Measurements from ENCODE around the gene C4A.
"Not testable (repeated sequence)": the region's sequence is repeated elsewhere in the genome, so short reads cannot be mapped to it uniquely, and the experiment has no call there.

Gene C4A

GRCh38 chr6:31961616-31962015 lies 20.2 kb upstream of the C4A start:
- DNase-seq = no peak

DNA sequence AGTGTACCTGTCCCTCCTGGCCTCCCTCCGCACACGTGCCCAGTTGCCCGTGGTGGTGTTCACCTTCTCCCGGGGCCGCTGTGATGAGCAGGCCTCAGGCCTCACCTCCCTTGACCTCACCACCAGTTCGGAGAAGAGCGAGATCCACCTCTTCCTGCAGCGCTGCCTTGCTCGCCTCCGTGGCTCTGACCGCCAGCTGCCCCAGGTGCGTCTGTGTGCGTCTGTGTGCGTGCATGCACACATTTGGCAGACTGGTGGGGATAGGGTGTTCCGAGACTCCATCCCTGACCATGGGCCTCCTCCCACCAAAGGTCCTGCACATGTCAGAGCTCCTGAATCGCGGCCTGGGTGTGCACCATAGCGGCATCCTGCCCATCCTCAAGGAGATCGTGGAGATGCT lies 17.9 kb upstream of the C4A start:
- DNase-seq = no peak

- DNase-seq = no peak
These were observed 16.2 kb upstream of the C4A start for GRCh38 chr6:31965700-31966099.

DNA sequence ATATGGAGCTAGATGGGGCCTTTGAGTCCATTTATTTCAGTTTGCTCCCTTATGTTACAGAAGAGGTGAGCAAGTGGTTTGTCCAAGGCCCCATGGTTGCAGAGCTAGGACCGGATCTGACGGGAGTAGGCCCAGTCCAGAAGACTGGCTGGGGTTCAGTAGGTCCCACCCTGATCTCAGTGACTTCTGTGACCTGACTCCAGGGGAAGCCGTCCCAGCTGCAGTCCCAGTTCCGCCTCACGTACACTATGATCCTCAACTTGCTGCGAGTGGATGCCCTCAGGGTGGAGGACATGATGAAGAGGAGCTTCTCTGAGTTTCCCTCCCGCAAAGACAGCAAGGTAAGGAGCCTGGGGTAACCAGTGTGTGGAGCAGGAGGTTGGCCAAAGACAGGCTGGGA lies 15.4 kb upstream of the C4A start:
- DNase-seq = no peak

- DNase-seq = no peak
These were observed 14.6 kb upstream of the C4A start for GRCh38 chr6:31966997-31967925.

DNA sequence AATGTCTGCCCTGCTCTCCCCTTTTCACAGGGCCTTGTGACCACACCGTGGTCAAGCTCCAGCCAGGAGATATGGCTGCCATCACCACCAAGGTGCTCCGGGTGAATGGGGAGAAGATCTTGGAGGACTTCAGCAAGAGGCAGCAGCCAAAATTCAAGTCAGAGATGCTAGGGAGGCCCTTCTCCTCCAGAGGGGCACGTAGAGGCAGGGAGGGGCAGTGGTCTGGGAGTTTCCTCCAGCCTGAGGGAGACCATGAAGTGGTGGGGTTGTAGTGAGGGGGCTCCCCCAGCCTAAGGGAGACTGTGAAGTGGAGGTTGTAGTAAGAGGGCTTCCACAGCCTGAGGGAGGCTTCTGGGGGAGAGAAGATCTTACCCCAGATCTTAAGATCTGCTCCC lies 13.9 kb upstream of the C4A start:
- DNase-seq = no peak

DNA sequence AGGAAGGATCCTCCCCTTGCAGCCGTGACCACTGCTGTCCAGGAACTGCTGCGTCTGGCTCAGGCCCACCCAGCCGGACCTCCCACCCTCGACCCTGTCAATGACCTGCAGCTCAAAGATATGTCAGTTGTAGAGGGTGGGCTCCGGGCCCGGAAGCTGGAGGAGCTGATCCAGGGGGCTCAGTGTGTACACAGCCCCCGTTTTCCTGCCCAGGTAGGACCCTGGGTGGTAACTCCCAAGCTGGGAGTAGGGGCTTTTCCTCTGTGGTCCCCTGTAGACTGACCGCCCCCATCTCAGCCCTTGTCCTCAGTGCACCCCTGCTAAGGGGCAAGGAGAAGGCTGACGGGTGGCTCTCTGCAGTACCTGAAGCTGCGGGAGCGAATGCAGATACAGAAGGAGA lies 13.5 kb upstream of the C4A start:
- DNase-seq = no peak

GRCh38 chr6:31968791-31969711 lies 12.8 kb upstream of the C4A start:
- DNase-seq = no peak

DNA sequence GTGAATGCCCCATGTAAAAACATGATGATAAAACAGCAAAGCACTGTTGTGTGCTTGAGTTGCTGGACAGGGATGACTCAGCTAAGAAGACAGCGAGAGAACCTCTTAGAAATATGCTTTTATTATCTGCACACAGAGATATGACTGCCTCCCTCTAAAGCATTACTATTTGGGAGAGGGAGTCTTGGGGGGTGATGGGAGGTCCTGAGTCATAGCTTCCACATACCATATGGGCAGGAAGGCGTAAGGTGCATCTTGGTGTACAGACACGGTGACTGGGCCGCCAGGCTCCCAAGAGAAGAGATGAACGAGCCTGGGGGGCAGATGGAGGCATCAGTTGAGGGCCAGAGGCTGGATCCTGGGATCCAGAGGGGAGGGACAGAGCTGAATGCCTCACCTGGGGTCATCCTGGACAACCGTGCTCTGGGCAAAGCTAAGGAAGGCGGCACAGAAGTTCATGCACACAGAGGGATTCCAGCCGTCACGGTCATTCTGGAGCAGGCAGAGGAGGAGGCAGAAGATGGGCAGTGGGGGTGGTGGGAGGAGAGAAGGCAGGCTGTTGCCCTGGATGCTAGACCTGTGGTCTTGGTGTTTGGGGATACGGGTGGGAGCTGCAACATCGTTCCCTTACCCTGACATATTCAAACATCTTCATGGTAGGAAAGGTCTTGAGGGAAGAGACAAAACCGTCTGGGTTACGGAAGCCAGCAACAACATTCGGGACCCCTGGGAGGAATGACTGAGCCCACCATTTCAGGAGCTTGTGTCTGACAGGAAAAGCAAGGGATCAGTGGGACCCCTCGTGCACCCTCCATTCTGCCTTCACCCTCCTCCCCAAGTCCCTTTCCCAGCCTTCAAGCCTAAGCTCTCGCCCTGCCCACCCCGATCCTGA lies 11.9 kb upstream of the C4A start:
- DNase-seq = no peak

GRCh38 chr6:31970604-31971271 lies 11.1 kb upstream of the C4A start:
- peak; percentile 34 for DNase-seq

- DNase-seq = no peak
These were observed 10.4 kb upstream of the C4A start for GRCh38 chr6:31971279-31971992.

GRCh38 chr6:31971993-31972708 lies 9.7 kb upstream of the C4A start, which contains the start of gene DXO:
Gene DXO (minus strand): TSS chr6:31972138. CDS start chr6:31971675, 463 bp downstream.
- peak; percentile 100 for DNase-seq

- DNase-seq = no peak
These were observed 9.0 kb upstream of the C4A start for GRCh38 chr6:31972709-31973350.

- not testable (repeated sequence) for DNase-seq
These were observed 5.8 kb upstream of the C4A start for GRCh38 chr6:31976065-31976464.

GRCh38 chr6:31977816-31978431 lies 3.9 kb upstream of the C4A start:
- no peak for DNase-seq

- no peak for DNase-seq
These were observed 3.0 kb upstream of the C4A start for GRCh38 chr6:31978831-31979230.

GRCh38 chr6:31979238-31979898 lies 2.5 kb upstream of the C4A start:
- DNase-seq = no peak

DNA sequence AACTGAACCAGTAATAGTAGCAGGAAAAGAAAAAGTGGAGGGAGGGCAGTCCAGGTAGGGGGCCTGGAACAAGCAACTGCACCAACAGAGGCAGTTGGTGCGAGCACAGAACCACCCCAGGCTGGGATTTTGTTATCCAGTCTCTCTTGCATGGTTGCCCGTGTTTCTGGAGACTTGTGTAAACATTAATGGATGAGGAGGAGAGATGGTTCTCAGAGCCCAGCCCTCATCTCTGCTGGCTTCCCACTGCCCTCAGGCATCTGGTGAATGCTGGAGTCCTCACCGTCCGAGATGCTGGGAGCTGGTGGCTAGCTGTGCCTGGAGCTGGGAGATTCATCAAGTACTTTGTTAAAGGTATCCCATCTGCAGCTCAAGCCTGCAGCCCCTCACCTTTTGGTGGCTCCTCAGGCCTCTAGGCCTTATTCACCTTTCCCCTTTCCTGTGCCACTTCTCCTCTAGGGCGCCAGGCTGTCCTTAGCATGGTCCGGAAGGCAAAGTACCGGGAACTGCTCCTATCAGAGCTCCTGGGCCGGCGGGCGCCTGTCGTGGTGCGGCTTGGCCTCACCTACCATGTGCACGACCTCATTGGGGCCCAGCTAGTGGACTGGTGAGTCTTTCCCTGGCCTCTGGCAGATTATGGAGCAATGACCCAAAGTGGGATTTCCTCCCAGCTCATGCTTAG lies 1.5 kb upstream of the C4A start:
- not testable (repeated sequence) for DNase-seq

All from NCI-H345 (cell line).